Body of pancreas (tissue), 4 donors: ENCODE data around the gene FST.

Source experiments
- POLR2A ChIP-seq, 3 donors: fragments of 450-650 bp; IDR thresholded peaks; one replicate each; pipeline ENCODE4 v1.6.1; 2016; ENCODE audit warnings: antibody characterized with exemption in 3 of 3, mild to moderate bottlenecking in 2 of 3
- TF ChIP-seq, protein P1 (sequence below), 7 experiments: fragments of 450-650 bp in 4 of 7; fragments of 200-600 bp in 3 of 7; sonication (generic) in 3 of 7; IDR thresholded peaks; one replicate each; pipeline ENCODE4 v1.5.1; 2016 to 2019; ENCODE audit warnings: antibody characterized with exemption in 7 of 7

DNA sequence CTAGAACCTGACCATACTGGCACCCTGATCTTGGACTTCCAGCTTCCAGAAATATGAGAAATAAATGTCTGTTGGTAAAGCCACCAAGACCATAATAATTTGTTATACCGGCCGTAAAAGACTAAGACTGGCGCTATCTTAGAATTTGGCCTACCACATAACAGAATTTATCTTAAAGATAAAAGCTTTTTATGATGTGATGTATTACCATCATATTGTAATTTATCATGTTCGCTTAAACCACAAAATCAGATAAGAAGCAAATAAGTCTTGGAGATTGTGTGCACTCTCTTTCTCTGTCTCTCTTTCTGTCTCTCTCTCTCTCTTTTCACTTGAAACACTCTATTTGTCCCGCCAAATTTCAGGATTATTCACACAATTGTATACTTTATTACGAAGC, 35.6 kb downstream of the FST start:
- no peak for TF ChIP-seq POLR2A (IDR thresholded peaks at IDR 0.05)
- TF ChIP-seq, protein P1, sequence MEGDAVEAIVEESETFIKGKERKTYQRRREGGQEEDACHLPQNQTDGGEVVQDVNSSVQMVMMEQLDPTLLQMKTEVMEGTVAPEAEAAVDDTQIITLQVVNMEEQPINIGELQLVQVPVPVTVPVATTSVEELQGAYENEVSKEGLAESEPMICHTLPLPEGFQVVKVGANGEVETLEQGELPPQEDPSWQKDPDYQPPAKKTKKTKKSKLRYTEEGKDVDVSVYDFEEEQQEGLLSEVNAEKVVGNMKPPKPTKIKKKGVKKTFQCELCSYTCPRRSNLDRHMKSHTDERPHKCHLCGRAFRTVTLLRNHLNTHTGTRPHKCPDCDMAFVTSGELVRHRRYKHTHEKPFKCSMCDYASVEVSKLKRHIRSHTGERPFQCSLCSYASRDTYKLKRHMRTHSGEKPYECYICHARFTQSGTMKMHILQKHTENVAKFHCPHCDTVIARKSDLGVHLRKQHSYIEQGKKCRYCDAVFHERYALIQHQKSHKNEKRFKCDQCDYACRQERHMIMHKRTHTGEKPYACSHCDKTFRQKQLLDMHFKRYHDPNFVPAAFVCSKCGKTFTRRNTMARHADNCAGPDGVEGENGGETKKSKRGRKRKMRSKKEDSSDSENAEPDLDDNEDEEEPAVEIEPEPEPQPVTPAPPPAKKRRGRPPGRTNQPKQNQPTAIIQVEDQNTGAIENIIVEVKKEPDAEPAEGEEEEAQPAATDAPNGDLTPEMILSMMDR (IDR thresholded peaks at IDR 0.05), result no peak
